OCI-LY7 (cell line): ENCODE measurements around the gene USP17L5. TPM values are rescaled to one million over a fixed set of nuclear protein-coding genes. Genes with fewer than 3 reads are reported as not detected.
"Not testable (repeated sequence)": the region's sequence is repeated elsewhere in the genome, so short reads cannot be mapped to it uniquely, and the experiment has no call there.

Experiments used
- Bru-seq: library from RNA; stranded (reverse); fragments of 400-500 nt; gene quantifications from one replicate; lab custom pipeline; 2021; lab: Mats Ljungman, UMichigan
- BruChase-seq, 2 experiments: library from RNA; stranded (reverse); fragments of 400-500 nt; gene quantifications; one replicate each; lab custom pipeline; 2021; lab: Mats Ljungman, UMichigan
- BruUV-seq: library from RNA; stranded (reverse); fragments of 400-500 nt; replicated peaks from 2 replicates; lab custom pipeline; 2021; lab: Mats Ljungman, UMichigan
- CTCF ChIA-PET: fragments of 300-600 bp; sonication (Branson Sonifier 250); formaldehyde crosslinking; loops from one replicate; lab custom pipeline; 2022; ENCODE audit warnings: antibody characterized with exemption; ENCODE audit not compliant: unreplicated experiment; lab: Charles Lee
- POLR2A ChIA-PET: fragments of 300-600 bp; sonication (Branson Sonifier 250); formaldehyde crosslinking; loops from one replicate; lab custom pipeline; 2022; ENCODE audit warnings: antibody characterized with exemption; lab: Charles Lee
- DNase-seq: peaks from one replicate; pipeline ENCODE4 v3.0.0-alpha.2; 2015; ENCODE audit warnings: low spot score
- H2AFZ ChIP-seq: fragments of 200-600 bp; sonication (generic), shearing (Covaris generic); 2 replicates; pipeline ENCODE4 v1.6.1; 2014; ENCODE audit warnings: mild to moderate bottlenecking, antibody characterized with exemption, low read length, moderate library complexity
- H3K27ac ChIP-seq: fragments of 200-600 bp; sonication (generic); 2 replicates; pipeline ENCODE4 v1.5.1; 2014; ENCODE audit warnings: mixed run types, low read depth, mild to moderate bottlenecking, moderate library complexity, low read length, inconsistent platforms; ENCODE audit not compliant: poor library complexity, severe bottlenecking
- H3K36me3 ChIP-seq: fragments of 200-600 bp; sonication (generic); 2 replicates; pipeline ENCODE4 v1.6.1; 2014; ENCODE audit warnings: mild to moderate bottlenecking, antibody characterized with exemption, low read length, moderate library complexity, mixed read lengths; ENCODE audit not compliant: insufficient read depth
- H3K4me1 ChIP-seq: fragments of 200-600 bp; sonication (generic); 2 replicates; pipeline ENCODE4 v1.5.1; 2014; ENCODE audit warnings: mild to moderate bottlenecking, low read length; ENCODE audit not compliant: insufficient read depth, poor library complexity, severe bottlenecking
- H3K4me2 ChIP-seq: fragments of 200-600 bp; sonication (generic); 2 replicates; pipeline ENCODE4 v1.6.1; 2014; ENCODE audit warnings: mild to moderate bottlenecking, low read length
- H3K4me3 ChIP-seq: fragments of 200-600 bp; sonication (generic); 2 replicates; pipeline ENCODE4 v1.5.1; 2014; ENCODE audit warnings: mild to moderate bottlenecking, low read depth, low read length; ENCODE audit not compliant: poor library complexity, severe bottlenecking
- H3K79me2 ChIP-seq: fragments of 200-600 bp; sonication (generic); 2 replicates; pipeline ENCODE4 v1.6.1; 2016; ENCODE audit warnings: low read depth, mild to moderate bottlenecking, low read length, moderate library complexity, mixed read lengths; ENCODE audit not compliant: insufficient read depth
- H3K9me2 ChIP-seq: fragments of 200-600 bp; sonication (generic); 2 replicates; pipeline ENCODE4 v1.6.1; 2016; ENCODE audit warnings: mild to moderate bottlenecking, low read length, mixed read lengths; ENCODE audit not compliant: insufficient read depth
- H3K9me3 ChIP-seq: fragments of 200-600 bp; sonication (generic); 2 replicates; pipeline ENCODE4 v1.6.1; 2014; ENCODE audit warnings: mild to moderate bottlenecking, mixed run types, low read length, mixed read lengths
- H4K20me1 ChIP-seq: fragments of 200-600 bp; sonication (generic); 2 replicates; pipeline ENCODE4 v1.6.1; 2014; ENCODE audit warnings: mild to moderate bottlenecking, antibody characterized with exemption, low read length, moderate library complexity, mixed read lengths; ENCODE audit not compliant: insufficient read depth
- intact Hi-C: fragments of 100-400 bp; cut with micrococcal nuclease; formaldehyde crosslinking; loops from one replicate; pipeline ENCODE4 v1.10.0; 2022; ENCODE audit not compliant: unreplicated experiment
- long read RNA-seq: library from polyadenylated mRNA; stranded (forward); transcript quantifications from one replicate; pipeline ENCODE4 v2.0.0, GENCODE V29; 2022
- total RNA-seq, 2 experiments: library from RNA; depleted of rRNA in 1 of 2; stranded (reverse); fragments of >200 nt in 1 of 2; shearing (Covaris generic) in 1 of 2; gene quantifications; 2 replicates each; pipeline ENCODE4 v1.2.3, GENCODE V29; 2014 to 2022

Gene USP17L5
- total RNA-seq (2014; rRNA removed; shearing (Covaris generic)) (not detected in 2 replicates), total RNA-seq (2022) (not detected in 2 replicates), Bru-seq, nascent RNA (not detected), BruChase-seq, experiment 1, labeled RNA remaining after a 6-hour chase (not detected), BruChase-seq, experiment 2, labeled RNA remaining after a 2-hour chase (not detected)
- long read RNA-seq, result 0 reads

- H3K4me3 ChIP-seq, H4K20me1 ChIP-seq, POLR2A ChIA-PET, DNase-seq, H3K4me2 ChIP-seq, H2AFZ ChIP-seq, intact Hi-C loops, BruUV-seq, H3K27ac ChIP-seq, CTCF ChIA-PET, H3K79me2 ChIP-seq, H3K9me3 ChIP-seq, H3K4me1 ChIP-seq, H3K9me2 ChIP-seq, H3K36me3 ChIP-seq: not testable (repeated sequence)
Observed at GRCh38 chr4:9339103-9339502, at the start of gene USP17L5. Gene USP17L5, plus strand, starts transcription at chr4:9339403. Its CDS starts 0 bp downstream, at chr4:9339403.

GRCh38 chr4:9324191-9324590 is 15.0 kb upstream of the USP17L5 start:
- H3K4me3 ChIP-seq, H2AFZ ChIP-seq, H3K9me2 ChIP-seq, POLR2A ChIA-PET, H3K27ac ChIP-seq, H3K4me1 ChIP-seq, H3K79me2 ChIP-seq, H4K20me1 ChIP-seq, H3K9me3 ChIP-seq, H3K4me2 ChIP-seq, BruUV-seq, intact Hi-C loops, CTCF ChIA-PET, DNase-seq, H3K36me3 ChIP-seq: not testable (repeated sequence)

- H2AFZ ChIP-seq, H3K4me1 ChIP-seq, POLR2A ChIA-PET, H3K79me2 ChIP-seq, H3K36me3 ChIP-seq, H4K20me1 ChIP-seq, BruUV-seq, DNase-seq, H3K9me3 ChIP-seq, H3K9me2 ChIP-seq, H3K4me3 ChIP-seq, H3K4me2 ChIP-seq, CTCF ChIA-PET, intact Hi-C loops, H3K27ac ChIP-seq: not testable (repeated sequence)
Observed at GRCh38 chr4:9324865-9325264, 14.3 kb upstream of the USP17L5 start, which contains the start of gene USP17L24. Gene USP17L24, plus strand, starts transcription at chr4:9325165. Its CDS starts 0 bp downstream, at chr4:9325165.

GRCh38 chr4:9329611-9330010 is 9.6 kb upstream of the USP17L5 start, which contains the start of gene USP17L25:
Gene USP17L25, plus strand, starts transcription at chr4:9329911. Its CDS starts 0 bp downstream, at chr4:9329911.
- H3K36me3 ChIP-seq, H4K20me1 ChIP-seq, H3K9me3 ChIP-seq, BruUV-seq, H2AFZ ChIP-seq, H3K4me1 ChIP-seq, H3K4me3 ChIP-seq, H3K9me2 ChIP-seq, DNase-seq, POLR2A ChIA-PET, intact Hi-C loops, CTCF ChIA-PET, H3K27ac ChIP-seq, H3K4me2 ChIP-seq, H3K79me2 ChIP-seq: not testable (repeated sequence)

- BruUV-seq, CTCF ChIA-PET, POLR2A ChIA-PET, H3K36me3 ChIP-seq, H3K27ac ChIP-seq, H3K4me3 ChIP-seq, H3K4me2 ChIP-seq, H3K79me2 ChIP-seq, H3K4me1 ChIP-seq, DNase-seq, H3K9me3 ChIP-seq, H3K9me2 ChIP-seq, H2AFZ ChIP-seq, intact Hi-C loops, H4K20me1 ChIP-seq: not testable (repeated sequence)
Observed at GRCh38 chr4:9334358-9334757, 4.8 kb upstream of the USP17L5 start, which contains the start of gene USP17L26. Gene USP17L26, plus strand, starts transcription at chr4:9334658. Its CDS starts 0 bp downstream, at chr4:9334658.

GRCh38 chr4:9343848-9344247 is 4.6 kb downstream of the USP17L5 start, which contains the start of gene USP17L27:
Gene USP17L27, plus strand, starts transcription at chr4:9344148. Its CDS starts 0 bp downstream, at chr4:9344148.
- DNase-seq, H3K9me3 ChIP-seq, CTCF ChIA-PET, H3K79me2 ChIP-seq, H3K9me2 ChIP-seq, intact Hi-C loops, H3K27ac ChIP-seq, H3K4me2 ChIP-seq, H4K20me1 ChIP-seq, POLR2A ChIA-PET, H3K4me1 ChIP-seq, H2AFZ ChIP-seq, H3K4me3 ChIP-seq, BruUV-seq, H3K36me3 ChIP-seq: not testable (repeated sequence)
